GM13977 (cell line): ENCODE measurements around the gene RTL10.

Experiments used
- DNase-seq: peaks from one replicate; pipeline ENCODE4 v3.0.0; 2012; ENCODE audit warnings: low spot score
- in situ Hi-C: fragments of 300-500 bp; cut with MboI; formaldehyde crosslinking; loops from one replicate; pipeline ENCODE4 v1.12.0; 2022; ENCODE audit warnings: low sequenced_read_pairs, low pct_unique_long_range_greater_than_20kb, mixed read lengths, inconsistent platforms; ENCODE audit not compliant: unreplicated experiment
- TF ChIP-seq, protein P1 (sequence below): IDR thresholded peaks from 2 replicates; pipeline ENCODE4 v1.5.1; 2012; ENCODE audit warnings: mild to moderate bottlenecking, control low read depth; ENCODE audit not compliant: insufficient read depth; ENCODE audit errors: extremely low read depth, missing control alignments

The RTL10 gene

DNA sequence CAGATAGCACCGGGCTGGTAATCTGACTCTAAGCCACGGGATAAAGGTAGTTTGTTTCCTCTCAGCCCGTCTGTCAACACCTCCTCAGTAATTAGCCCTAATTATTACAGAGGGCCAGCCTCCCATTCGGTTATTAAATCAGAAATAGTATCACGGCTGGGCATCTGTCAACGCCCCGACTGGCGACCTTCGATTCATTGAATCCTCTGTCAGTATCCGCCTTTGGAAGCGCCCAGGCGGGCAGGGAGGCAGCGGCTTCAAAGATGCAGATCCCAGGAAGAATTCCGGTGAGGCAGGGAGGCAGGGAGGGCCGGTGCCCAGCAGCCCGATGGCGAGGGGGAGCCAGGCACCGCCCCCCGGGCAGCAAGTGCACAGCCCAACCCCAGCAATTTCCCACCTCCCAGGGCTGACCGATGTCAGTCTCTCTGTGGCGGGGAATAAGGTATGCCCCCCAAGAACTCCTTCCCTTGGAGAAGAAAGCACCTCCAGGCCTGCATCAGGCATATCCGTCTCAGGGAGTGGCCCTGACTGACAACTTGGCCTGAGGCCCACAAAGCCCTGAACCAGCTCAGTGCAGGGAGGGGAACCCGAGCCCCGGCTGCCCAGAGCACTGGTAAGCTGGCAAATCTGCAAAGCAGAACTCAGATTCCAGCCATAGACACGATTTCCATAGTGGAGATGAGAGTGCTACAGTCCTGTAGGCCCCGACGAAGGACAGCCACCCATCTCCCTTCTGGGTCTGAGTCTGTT lies 11.4 kb downstream of the RTL10 start:
- in situ Hi-C loops, result no loop called here
- TF ChIP-seq, protein P1, sequence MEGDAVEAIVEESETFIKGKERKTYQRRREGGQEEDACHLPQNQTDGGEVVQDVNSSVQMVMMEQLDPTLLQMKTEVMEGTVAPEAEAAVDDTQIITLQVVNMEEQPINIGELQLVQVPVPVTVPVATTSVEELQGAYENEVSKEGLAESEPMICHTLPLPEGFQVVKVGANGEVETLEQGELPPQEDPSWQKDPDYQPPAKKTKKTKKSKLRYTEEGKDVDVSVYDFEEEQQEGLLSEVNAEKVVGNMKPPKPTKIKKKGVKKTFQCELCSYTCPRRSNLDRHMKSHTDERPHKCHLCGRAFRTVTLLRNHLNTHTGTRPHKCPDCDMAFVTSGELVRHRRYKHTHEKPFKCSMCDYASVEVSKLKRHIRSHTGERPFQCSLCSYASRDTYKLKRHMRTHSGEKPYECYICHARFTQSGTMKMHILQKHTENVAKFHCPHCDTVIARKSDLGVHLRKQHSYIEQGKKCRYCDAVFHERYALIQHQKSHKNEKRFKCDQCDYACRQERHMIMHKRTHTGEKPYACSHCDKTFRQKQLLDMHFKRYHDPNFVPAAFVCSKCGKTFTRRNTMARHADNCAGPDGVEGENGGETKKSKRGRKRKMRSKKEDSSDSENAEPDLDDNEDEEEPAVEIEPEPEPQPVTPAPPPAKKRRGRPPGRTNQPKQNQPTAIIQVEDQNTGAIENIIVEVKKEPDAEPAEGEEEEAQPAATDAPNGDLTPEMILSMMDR, result no peak
- peak; percentile 3 for DNase-seq

GRCh38 chr22:19842393-19843106 lies 12.1 kb downstream of the RTL10 start:
- peak; percentile 4 for DNase-seq
- TF ChIP-seq, protein P1, result no peak
- in situ Hi-C loops, result no loop called here

GRCh38 chr22:19841641-19842392 lies 12.9 kb downstream of the RTL10 start:
- TF ChIP-seq, protein P1, result no peak
- DNase-seq, result peak; percentile 47
- in situ Hi-C loops, result no loop called here

DNA sequence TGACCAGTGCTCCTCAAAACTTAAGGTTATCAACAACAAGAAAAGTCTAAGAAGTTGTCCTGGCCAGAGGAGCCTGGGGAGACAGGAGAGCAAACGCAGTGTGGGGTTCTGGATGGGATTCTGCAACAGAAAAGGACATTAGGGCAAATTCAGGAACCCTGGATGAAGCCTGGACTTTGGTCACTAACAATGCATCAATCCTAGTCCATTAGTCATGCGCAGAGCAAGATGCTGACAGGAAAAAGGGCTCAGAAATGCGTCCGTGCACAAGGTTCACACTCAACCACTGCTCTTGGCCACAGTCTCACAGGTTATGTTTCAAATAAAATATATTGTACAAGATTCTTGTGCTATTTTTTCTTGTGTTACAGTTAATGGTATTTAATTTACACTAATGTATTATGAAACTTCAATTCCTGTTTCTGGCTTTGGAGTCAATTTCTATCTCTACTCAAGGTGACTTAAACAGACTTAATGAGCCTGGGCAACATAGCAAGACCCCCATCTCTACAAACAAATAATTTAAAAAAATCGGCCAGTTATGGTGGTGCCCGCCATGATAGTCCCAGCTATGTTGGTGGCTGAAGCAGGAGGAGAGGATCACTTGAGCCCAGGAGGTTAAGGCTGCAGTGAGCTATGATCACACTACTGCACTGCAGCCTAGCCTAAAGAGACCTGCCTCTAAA lies 13.6 kb downstream of the RTL10 start:
- TF ChIP-seq, protein P1, result no peak
- DNase-seq, result no peak
- in situ Hi-C loops, result no loop called here

- TF ChIP-seq, protein P1, result no peak
- in situ Hi-C loops, result no loop called here
- no peak for DNase-seq
These were observed 14.6 kb downstream of the RTL10 start for GRCh38 chr22:19840059-19840458.

DNA sequence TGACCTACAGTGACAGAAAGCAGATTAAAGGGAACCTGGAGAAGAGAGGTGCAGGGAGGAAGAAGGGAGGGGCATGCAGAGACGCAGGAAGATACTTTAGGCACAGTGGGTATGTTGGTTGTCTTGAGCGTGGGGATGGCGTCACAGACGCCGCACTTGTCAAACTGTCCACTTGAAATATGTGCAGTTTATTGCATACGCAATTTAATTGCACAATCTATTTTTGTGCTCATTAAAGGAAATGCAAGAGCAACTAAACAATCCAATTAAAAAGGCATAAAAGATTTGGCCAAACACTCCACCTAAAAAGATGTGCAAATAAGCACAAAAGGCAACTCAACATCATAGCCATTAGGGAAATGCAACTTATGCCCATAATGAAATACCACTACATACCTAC lies 16.8 kb downstream of the RTL10 start:
- DNase-seq, result no peak
- TF ChIP-seq, protein P1, result no peak

More for the DNA sequence above, 16.8 kb downstream of the RTL10 start:
- in situ Hi-C loops, result no loop called here
